ENCODE measurements around the gene NTRK2.

The NTRK2 gene

GRCh38 chr9:84852617-84853301 lies 183.2 kb downstream of the NTRK2 start:
- no peaks in the 10 kb centered on the region for H3K9me3 ChIP-seq (ENCODE audit: control extremely low read depth in 1 of 5, control insufficient read depth in 4 of 5, insufficient read depth in 2 of 5, low read depth in 1 of 5, low read length in 4 of 5)
- no peak overlapping the region for H3K4me3 ChIP-seq (ENCODE audit: control insufficient read depth in 1 of 7, extremely low read depth in 1 of 7, insufficient read depth in 4 of 7, low read depth in 2 of 7, low read length in 6 of 7)
- WGBS (ENCODE audit: insufficient coverage) = no CpG with 5 or more reads among the region's 1 CpG
- ChIA-PET POLR2A (interaction anchor here (0.7 kb wide), 1 partner anchor 21 kb away, joined by 3 read pairs; no protein-coding TSS in a partner anchor), CTCF (no interaction called here)
- peaks cover 0 to 2% (median 0%) of the 10 kb centered on the region in 5 experiments for H3K27me3 ChIP-seq (replicated peaks in 2 of 5; ENCODE audit: control insufficient read depth in 4 of 5, insufficient read depth in 5 of 5, low read length in 4 of 5)
- no peak for DNase-seq
- no peaks in the 10 kb centered on the region for H3K4me1 ChIP-seq (ENCODE audit: control extremely low read depth in 1 of 4, control insufficient read depth in 4 of 4, insufficient read depth in 4 of 4, low read length in 3 of 4)
- H3K27ac ChIP-seq (ENCODE audit: insufficient read depth in 1 of 2, low read depth in 1 of 2, low read length in 2 of 2, poor library complexity in 1 of 2, severe bottlenecking in 2 of 2) = no peak overlapping the region
- H3K36me3 ChIP-seq (ENCODE audit: control insufficient read depth in 4 of 4, insufficient read depth in 4 of 4, low read length in 3 of 4) = no peaks in the 10 kb centered on the region

GRCh38 chr9:84856181-84856632 lies 186.7 kb downstream of the NTRK2 start:
- H3K27ac ChIP-seq (ENCODE audit: insufficient read depth in 1 of 2, low read depth in 1 of 2, low read length in 2 of 2, poor library complexity in 1 of 2, severe bottlenecking in 2 of 2) = no peak overlapping the region
- WGBS (ENCODE audit: insufficient coverage) = 100% methylated on average over 3 of the region's 4 CpGs
- ChIA-PET POLR2A (no interaction called here), CTCF (no interaction called here)
- no peak for DNase-seq
- peaks cover 0 to 2% (median 0%) of the 10 kb centered on the region in 5 experiments for H3K9me3 ChIP-seq (ENCODE audit: control extremely low read depth in 1 of 5, control insufficient read depth in 4 of 5, insufficient read depth in 2 of 5, low read depth in 1 of 5, low read length in 4 of 5)
- no peaks in the 10 kb centered on the region for H3K36me3 ChIP-seq (ENCODE audit: control insufficient read depth in 4 of 4, insufficient read depth in 4 of 4, low read length in 3 of 4)
- H3K27me3 ChIP-seq (replicated peaks in 2 of 5; ENCODE audit: control insufficient read depth in 4 of 5, insufficient read depth in 5 of 5, low read length in 4 of 5) = peaks cover 0 to 3% (median 0%) of the 10 kb centered on the region in 5 experiments
- H3K4me1 ChIP-seq (ENCODE audit: control extremely low read depth in 1 of 4, control insufficient read depth in 4 of 4, insufficient read depth in 4 of 4, low read length in 3 of 4) = no peaks in the 10 kb centered on the region
- H3K4me3 ChIP-seq (ENCODE audit: control insufficient read depth in 1 of 7, extremely low read depth in 1 of 7, insufficient read depth in 4 of 7, low read depth in 2 of 7, low read length in 6 of 7) = no peak overlapping the region

- Histone ChIP-seq H3K27me3 (replicated peaks in 2 of 5; ENCODE audit: control insufficient read depth in 4 of 5, insufficient read depth in 5 of 5, low read length in 4 of 5) (peaks cover 0 to 3% (median 0%) of the 10 kb centered on the region in 5 experiments), H3K27ac (ENCODE audit: insufficient read depth in 1 of 2, low read depth in 1 of 2, low read length in 2 of 2, poor library complexity in 1 of 2, severe bottlenecking in 2 of 2) (no peak overlapping the region), H3K36me3 (ENCODE audit: control insufficient read depth in 4 of 4, insufficient read depth in 4 of 4, low read length in 3 of 4) (no peaks in the 10 kb centered on the region), H3K4me3 (ENCODE audit: control insufficient read depth in 1 of 7, extremely low read depth in 1 of 7, insufficient read depth in 4 of 7, low read depth in 2 of 7, low read length in 6 of 7) (no peak overlapping the region), H3K4me1 (ENCODE audit: control extremely low read depth in 1 of 4, control insufficient read depth in 4 of 4, insufficient read depth in 4 of 4, low read length in 3 of 4) (no peaks in the 10 kb centered on the region), H3K9me3 (ENCODE audit: control extremely low read depth in 1 of 5, control insufficient read depth in 4 of 5, insufficient read depth in 2 of 5, low read depth in 1 of 5, low read length in 4 of 5) (peaks cover 0 to 2% (median 0%) of the 10 kb centered on the region in 5 experiments)
- no peak for DNase-seq
- POLR2A ChIA-PET = no interaction called here
- no CpG with 5 or more reads among the region's 1 CpG for WGBS (ENCODE audit: insufficient coverage)
- CTCF ChIA-PET = no interaction called here
Measured at GRCh38 chr9:84857211-84857610, 187.7 kb downstream of the NTRK2 start.

- no peak overlapping the region for H3K27ac ChIP-seq (ENCODE audit: insufficient read depth in 1 of 2, low read depth in 1 of 2, low read length in 2 of 2, poor library complexity in 1 of 2, severe bottlenecking in 2 of 2)
- no peaks in the 10 kb centered on the region for H3K36me3 ChIP-seq (ENCODE audit: control insufficient read depth in 4 of 4, insufficient read depth in 4 of 4, low read length in 3 of 4)
- peaks cover 0 to 2% (median 0%) of the 10 kb centered on the region in 5 experiments for H3K9me3 ChIP-seq (ENCODE audit: control extremely low read depth in 1 of 5, control insufficient read depth in 4 of 5, insufficient read depth in 2 of 5, low read depth in 1 of 5, low read length in 4 of 5)
- no peak for DNase-seq
- WGBS (ENCODE audit: insufficient coverage) = 89% methylated on average over 4 of the region's 6 CpGs
- H3K4me3 ChIP-seq (ENCODE audit: control insufficient read depth in 1 of 7, extremely low read depth in 1 of 7, insufficient read depth in 4 of 7, low read depth in 2 of 7, low read length in 6 of 7) = no peak overlapping the region
- ChIA-PET POLR2A (no interaction called here), CTCF (no interaction called here)
- H3K4me1 ChIP-seq (ENCODE audit: control extremely low read depth in 1 of 4, control insufficient read depth in 4 of 4, insufficient read depth in 4 of 4, low read length in 3 of 4) = peaks cover 0 to 4% (median 0%) of the 10 kb centered on the region in 4 experiments
- H3K27me3 ChIP-seq (replicated peaks in 2 of 5; ENCODE audit: control insufficient read depth in 4 of 5, insufficient read depth in 5 of 5, low read length in 4 of 5) = peaks cover 0 to 3% (median 0%) of the 10 kb centered on the region in 5 experiments
Measured at GRCh38 chr9:84858364-84858763, 188.8 kb downstream of the NTRK2 start.

GRCh38 chr9:84860249-84861115 lies 191.0 kb downstream of the NTRK2 start:
- Histone ChIP-seq H3K27me3 (replicated peaks in 2 of 5; ENCODE audit: control insufficient read depth in 4 of 5, insufficient read depth in 5 of 5, low read length in 4 of 5) (peaks cover 0 to 3% (median 0%) of the 10 kb centered on the region in 5 experiments), H3K4me3 (ENCODE audit: control insufficient read depth in 1 of 7, extremely low read depth in 1 of 7, insufficient read depth in 4 of 7, low read depth in 2 of 7, low read length in 6 of 7) (no peak overlapping the region), H3K36me3 (ENCODE audit: control insufficient read depth in 4 of 4, insufficient read depth in 4 of 4, low read length in 3 of 4) (no peaks in the 10 kb centered on the region), H3K4me1 (ENCODE audit: control extremely low read depth in 1 of 4, control insufficient read depth in 4 of 4, insufficient read depth in 4 of 4, low read length in 3 of 4) (peaks cover 0 to 4% (median 0%) of the 10 kb centered on the region in 4 experiments), H3K9me3 (ENCODE audit: control extremely low read depth in 1 of 5, control insufficient read depth in 4 of 5, insufficient read depth in 2 of 5, low read depth in 1 of 5, low read length in 4 of 5) (peaks cover 0 to 2% (median 0%) of the 10 kb centered on the region in 5 experiments), H3K27ac (ENCODE audit: insufficient read depth in 1 of 2, low read depth in 1 of 2, low read length in 2 of 2, poor library complexity in 1 of 2, severe bottlenecking in 2 of 2) (no peak overlapping the region)
- 76% methylated on average over 5 of the region's 12 CpGs for WGBS (ENCODE audit: insufficient coverage)
- no peak for DNase-seq
- ChIA-PET CTCF (no interaction called here), POLR2A (no interaction called here)

- H3K4me3 ChIP-seq (ENCODE audit: control insufficient read depth in 1 of 7, extremely low read depth in 1 of 7, insufficient read depth in 4 of 7, low read depth in 2 of 7, low read length in 6 of 7) = no peak overlapping the region
- ChIA-PET POLR2A (no interaction called here), CTCF (no interaction called here)
- H3K27me3 ChIP-seq (replicated peaks in 2 of 5; ENCODE audit: control insufficient read depth in 4 of 5, insufficient read depth in 5 of 5, low read length in 4 of 5) = peaks cover 0 to 3% (median 0%) of the 10 kb centered on the region in 5 experiments
- H3K4me1 ChIP-seq (ENCODE audit: control extremely low read depth in 1 of 4, control insufficient read depth in 4 of 4, insufficient read depth in 4 of 4, low read length in 3 of 4) = peaks cover 0 to 4% (median 0%) of the 10 kb centered on the region in 4 experiments
- H3K9me3 ChIP-seq (ENCODE audit: control extremely low read depth in 1 of 5, control insufficient read depth in 4 of 5, insufficient read depth in 2 of 5, low read depth in 1 of 5, low read length in 4 of 5) = peaks cover 0 to 2% (median 0%) of the 10 kb centered on the region in 5 experiments
- no peak for DNase-seq
- 98% methylated on average over 4 of the region's 4 CpGs for WGBS (ENCODE audit: insufficient coverage)
- H3K36me3 ChIP-seq (ENCODE audit: control insufficient read depth in 4 of 4, insufficient read depth in 4 of 4, low read length in 3 of 4) = no peaks in the 10 kb centered on the region
- H3K27ac ChIP-seq (ENCODE audit: insufficient read depth in 1 of 2, low read depth in 1 of 2, low read length in 2 of 2, poor library complexity in 1 of 2, severe bottlenecking in 2 of 2) = no peak overlapping the region
Measured at GRCh38 chr9:84861455-84861854, 191.9 kb downstream of the NTRK2 start.

- Histone ChIP-seq H3K36me3 (ENCODE audit: control insufficient read depth in 4 of 4, insufficient read depth in 4 of 4, low read length in 3 of 4) (no peaks in the 10 kb centered on the region), H3K4me1 (ENCODE audit: control extremely low read depth in 1 of 4, control insufficient read depth in 4 of 4, insufficient read depth in 4 of 4, low read length in 3 of 4) (peaks cover 0 to 4% (median 0%) of the 10 kb centered on the region in 4 experiments), H3K27me3 (replicated peaks in 2 of 5; ENCODE audit: control insufficient read depth in 4 of 5, insufficient read depth in 5 of 5, low read length in 4 of 5) (peaks cover 0 to 3% (median 0%) of the 10 kb centered on the region in 5 experiments), H3K4me3 (ENCODE audit: control insufficient read depth in 1 of 7, extremely low read depth in 1 of 7, insufficient read depth in 4 of 7, low read depth in 2 of 7, low read length in 6 of 7) (no peak overlapping the region), H3K9me3 (ENCODE audit: control extremely low read depth in 1 of 5, control insufficient read depth in 4 of 5, insufficient read depth in 2 of 5, low read depth in 1 of 5, low read length in 4 of 5) (peaks cover 0 to 2% (median 0%) of the 10 kb centered on the region in 5 experiments), H3K27ac (ENCODE audit: insufficient read depth in 1 of 2, low read depth in 1 of 2, low read length in 2 of 2, poor library complexity in 1 of 2, severe bottlenecking in 2 of 2) (no peak overlapping the region)
- CTCF ChIA-PET = no interaction called here
- peak in 1 of 3 donors; percentile 3 for DNase-seq
- WGBS (ENCODE audit: insufficient coverage) = 100% methylated on average over 3 of the region's 7 CpGs
- POLR2A ChIA-PET = no interaction called here
Measured at GRCh38 chr9:84862308-84862707, 192.8 kb downstream of the NTRK2 start.
